Endothelial cell of umbilical vein (primary cell): ENCODE results near the gene EID3. TPM values are rescaled to one million over a fixed set of nuclear protein-coding genes. Genes with fewer than 3 reads are reported as not detected.

Experiments
- BruUV-seq: library from RNA; stranded (reverse); fragments of 400-500 nt; replicated peaks from 2 replicates; lab custom pipeline; 2021; lab: Mats Ljungman, UMichigan
- CTCF ChIA-PET: fragments of 300-600, 350-600 bp; sonication (Branson Sonifier 250); formaldehyde crosslinking; loops from one replicate; lab custom pipeline; 2021; ENCODE audit warnings: antibody characterized with exemption, inconsistent platforms; lab: Charles Lee
- POLR2A ChIA-PET: fragments of 300-600, 350-600 bp; sonication (Branson Sonifier 250); formaldehyde crosslinking; loops from one replicate; lab custom pipeline; 2021; ENCODE audit warnings: antibody characterized with exemption, inconsistent platforms; lab: Charles Lee
- DNase-seq: peaks from one replicate; pipeline ENCODE4 v3.0.0-alpha.2; 2011; ENCODE audit warnings: low read depth, low spot score
- FAIRE-seq: peaks from 2 replicates; lab custom pipeline; 2011; peaks lifted over from hg19 to GRCh38; lab: Jason Lieb, UNC
- H2AFZ ChIP-seq: 2 replicates; pipeline ENCODE4 v1.6.0; 2012; ENCODE audit warnings: low read depth, low read length, control low read depth, inconsistent platforms
- H3K27ac ChIP-seq: 2 replicates; pipeline ENCODE4 v1.5.1; 2011; ENCODE audit warnings: low read depth, mild to moderate bottlenecking, control low read depth, low read length, moderate library complexity; ENCODE audit not compliant: insufficient read depth
- H3K27me3 ChIP-seq, 2 experiments: 2 replicates each; pipeline versions ENCODE4 v1.6.0 to v1.6.1; 2011; ENCODE audit warnings: low read length in 2 of 2, mixed read lengths in 1 of 2; ENCODE audit not compliant: control insufficient read depth in 2 of 2, insufficient read depth in 2 of 2
- H3K36me3 ChIP-seq, 2 experiments: 2 replicates in 1 of 2; 3 replicates in 1 of 2; pipeline ENCODE4 v1.5.1; 2011; ENCODE audit warnings: low read length in 2 of 2, mild to moderate bottlenecking in 1 of 2, moderate library complexity in 1 of 2; ENCODE audit not compliant: control insufficient read depth in 2 of 2, insufficient read depth in 2 of 2; ENCODE audit errors: extremely low read depth in 1 of 2
- H3K4me1 ChIP-seq: 3 replicates; pipeline ENCODE4 v1.5.1; 2011; ENCODE audit warnings: mild to moderate bottlenecking, low read length; ENCODE audit not compliant: control insufficient read depth, insufficient read depth; ENCODE audit errors: extremely low read depth
- H3K4me2 ChIP-seq: 2 replicates; pipeline ENCODE4 v1.6.1; 2011; ENCODE audit warnings: low read length, control low read depth, mixed read lengths; ENCODE audit not compliant: insufficient read depth
- H3K4me3 ChIP-seq, 3 experiments: fragments of 200-600 bp in 1 of 3; sonication (generic), shearing (Covaris generic) in 1 of 3; replicated peaks in 1 of 3; 2 replicates each; pipeline ENCODE4 v1.5.1; 2011 to 2016; ENCODE audit warnings: control low read depth in 3 of 3, low read length in 3 of 3, mild to moderate bottlenecking in 2 of 3, inconsistent platforms in 1 of 3, low read depth in 1 of 3, moderate library complexity in 1 of 3; ENCODE audit not compliant: insufficient read depth in 1 of 3
- H3K79me2 ChIP-seq: 2 replicates; pipeline ENCODE4 v1.6.0; 2012; ENCODE audit warnings: low read length, inconsistent platforms; ENCODE audit not compliant: control insufficient read depth, insufficient read depth
- H3K9ac ChIP-seq: replicated peaks from 2 replicates; pipeline ENCODE3; 2011; ENCODE audit warnings: low read length, control low read depth; ENCODE audit not compliant: insufficient read depth; ENCODE audit errors: extremely low read depth
- H3K9me1 ChIP-seq: replicated peaks from 3 replicates; pipeline ENCODE4 v1.6.0; 2011; ENCODE audit warnings: mild to moderate bottlenecking, low read length; ENCODE audit not compliant: control insufficient read depth, insufficient read depth; ENCODE audit errors: extremely low read depth
- H3K9me3 ChIP-seq: replicated peaks from 2 replicates; pipeline ENCODE4 v1.5.1; 2012; ENCODE audit warnings: low read length, inconsistent platforms; ENCODE audit not compliant: control insufficient read depth, insufficient read depth
- H4K20me1 ChIP-seq: replicated peaks from 2 replicates; pipeline ENCODE3; 2011; ENCODE audit warnings: mild to moderate bottlenecking, low read length; ENCODE audit not compliant: control insufficient read depth, insufficient read depth; ENCODE audit errors: extremely low read depth
- EZH2 ChIP-seq: IDR thresholded peaks from 2 replicates; pipeline ENCODE4 v1.6.1; 2012; ENCODE audit warnings: borderline replicate concordance, low read depth, mild to moderate bottlenecking, moderate library complexity, low read length, inconsistent platforms; ENCODE audit not compliant: severe bottlenecking
- FOS ChIP-seq: IDR thresholded peaks from 2 replicates; pipeline ENCODE4 v1.6.1; 2011; ENCODE audit warnings: mild to moderate bottlenecking, low read length, moderate library complexity, borderline replicate concordance; ENCODE audit not compliant: insufficient read depth
- GATA2 ChIP-seq: IDR thresholded peaks from 2 replicates; pipeline ENCODE4 v1.7.0; 2011; ENCODE audit warnings: low read depth, mild to moderate bottlenecking, moderate library complexity, mixed read lengths, low read length; ENCODE audit not compliant: insufficient read length, insufficient read depth
- JUN ChIP-seq: IDR thresholded peaks from 2 replicates; pipeline ENCODE4 v1.6.1; 2011; ENCODE audit warnings: borderline replicate concordance, low read depth; ENCODE audit not compliant: insufficient read length, insufficient read depth
- MAX ChIP-seq: IDR thresholded peaks from 2 replicates; pipeline ENCODE4 v1.6.1; 2011; ENCODE audit not compliant: insufficient read depth, insufficient read length
- MYC ChIP-seq: IDR thresholded peaks from one replicate; pipeline ENCODE4 v1.6.1; 2011; ENCODE audit warnings: mild to moderate bottlenecking, low read depth, low read length
- POLR2A ChIP-seq: IDR thresholded peaks from 2 replicates; pipeline ENCODE4 v1.6.1; 2012; ENCODE audit warnings: low read depth, mild to moderate bottlenecking, control low read depth, low read length
- POLR2AphosphoS5 ChIP-seq: IDR thresholded peaks from 2 replicates; pipeline ENCODE4 v1.6.1; 2012; ENCODE audit warnings: low read depth, mild to moderate bottlenecking, control low read depth, low read length, moderate library complexity; ENCODE audit not compliant: insufficient read depth
- dilution Hi-C: fragments of 300-500 bp; cut with MboI; formaldehyde crosslinking; loops from one replicate; pipeline ENCODE4 v1.15.0; 2019; ENCODE audit warnings: low sequenced_read_pairs; ENCODE audit not compliant: extremely low pct_ligation_motif_present
- intact Hi-C: fragments of 100-400 bp; cut with micrococcal nuclease; formaldehyde crosslinking; loops from one replicate; pipeline ENCODE4 v1.10.0; 2022
- polyA plus RNA-seq, 4 experiments: library from polyadenylated mRNA; depleted of rRNA in 3 of 4; stranded (reverse) in 3 of 4; unstranded in 1 of 4; fragments of >200 nt; gene quantifications; 2 replicates each; pipeline versions ENCODE4 v1.2.1 to v1.2.3, GENCODE V29; 2011 to 2012; ENCODE audit warnings: missing spikeins in 1 of 4
- total RNA-seq: library from RNA; stranded (reverse); gene quantifications from 2 replicates; pipeline ENCODE4 v1.2.3, GENCODE V29; 2021
- TF ChIP-seq, protein P1 (sequence below), 2 donors: IDR thresholded peaks; 1 replicate in 1 of 2; 2 replicates in 1 of 2; pipeline ENCODE4 v1.5.1; 2011; ENCODE audit warnings: low read length in 2 of 2, mild to moderate bottlenecking in 2 of 2, moderate library complexity in 2 of 2, control low read depth in 1 of 2, inconsistent platforms in 1 of 2, low read depth in 1 of 2; ENCODE audit not compliant: insufficient read depth in 1 of 2; ENCODE audit errors: extremely low read depth in 1 of 2

The EID3 gene
- total and polyA plus RNA-seq, 2 donors (not counting 3 experiments of a cell fraction or from before 2014, with no cell fraction given) = 1.5 to 14.5 TPM

DNA sequence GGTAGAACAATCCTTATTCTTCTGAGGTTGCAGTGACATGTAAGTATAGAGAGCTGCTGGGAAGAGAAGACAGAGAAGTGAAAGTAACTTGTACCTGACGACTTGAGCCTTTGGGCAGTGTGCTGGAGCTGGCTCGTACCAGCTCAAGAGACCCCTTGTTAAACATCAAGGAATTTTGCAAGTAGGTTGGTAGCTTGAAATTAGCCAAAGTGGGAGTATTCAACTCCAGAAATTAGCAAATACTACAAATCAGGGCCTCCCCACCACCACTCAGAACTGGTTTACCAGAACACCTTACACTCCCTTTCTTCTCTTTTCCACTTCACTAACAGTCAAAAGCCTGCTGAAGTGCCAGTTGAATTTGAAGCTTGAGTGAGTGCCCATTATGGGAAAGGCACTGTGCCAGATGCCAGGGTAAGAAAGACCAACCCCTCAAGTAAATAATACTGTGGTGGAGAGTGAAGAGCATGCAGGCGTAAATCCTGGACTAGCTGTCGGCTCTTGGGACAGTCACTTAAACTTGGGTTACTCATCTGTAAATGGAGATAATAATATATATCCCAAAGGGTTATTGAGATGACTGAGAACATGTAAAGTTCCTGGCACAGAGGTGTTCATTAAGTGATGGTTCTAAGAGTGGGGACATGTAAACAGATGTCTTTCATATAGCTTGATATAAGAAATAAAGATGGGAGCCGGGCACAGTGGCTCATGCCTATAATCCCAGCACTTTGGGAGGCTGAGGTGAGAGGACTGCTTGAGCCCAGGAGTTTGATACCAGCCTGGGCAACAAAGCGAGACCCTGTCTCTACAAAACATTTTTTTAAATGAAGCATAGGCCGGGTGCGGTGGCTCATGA, 27.0 kb upstream of the EID3 start:
- Histone ChIP-seq H3K9me3 (no peaks in the 10 kb centered on the region), H3K9ac (no peak overlapping the region), H3K4me2 (no peak overlapping the region), H3K27me3 (no peaks in the 10 kb centered on the region), H3K36me3 (no peaks in the 10 kb centered on the region), H2AFZ (no peak overlapping the region), H3K9me1 (no peaks in the 10 kb centered on the region), H4K20me1 (no peaks in the 10 kb centered on the region), H3K79me2 (no peaks in the 10 kb centered on the region), H3K27ac (no peak overlapping the region), H3K4me3 (no peak overlapping the region), H3K4me1 (peaks cover 34% of the 10 kb centered on the region)
- intact Hi-C loops = no loop called here
- ChIA-PET CTCF (interaction anchor here (1.3 to 2.7 kb wide), 4 partner anchors 10 to 61 kb away, joined by 3 to 11 read pairs (median 6); partner anchors contain the start of gene TXNRD1), POLR2A (interaction anchor here (0.6 to 1.1 kb wide), 4 partner anchors 11 to 57 kb away, joined by 3 to 5 read pairs (median 3); no protein-coding TSS in a partner anchor)
- no TSS peak for BruUV-seq
- dilution Hi-C loops = no loop called here
- no peak for DNase-seq
- no peak for FAIRE-seq
- TF ChIP-seq MAX (no peak), JUN (no peak), EZH2 (no peak), MYC (no peak), POLR2AphosphoS5 (no peak), GATA2 (no peak), FOS (no peak), POLR2A (no peak)
- TF ChIP-seq, protein P1, sequence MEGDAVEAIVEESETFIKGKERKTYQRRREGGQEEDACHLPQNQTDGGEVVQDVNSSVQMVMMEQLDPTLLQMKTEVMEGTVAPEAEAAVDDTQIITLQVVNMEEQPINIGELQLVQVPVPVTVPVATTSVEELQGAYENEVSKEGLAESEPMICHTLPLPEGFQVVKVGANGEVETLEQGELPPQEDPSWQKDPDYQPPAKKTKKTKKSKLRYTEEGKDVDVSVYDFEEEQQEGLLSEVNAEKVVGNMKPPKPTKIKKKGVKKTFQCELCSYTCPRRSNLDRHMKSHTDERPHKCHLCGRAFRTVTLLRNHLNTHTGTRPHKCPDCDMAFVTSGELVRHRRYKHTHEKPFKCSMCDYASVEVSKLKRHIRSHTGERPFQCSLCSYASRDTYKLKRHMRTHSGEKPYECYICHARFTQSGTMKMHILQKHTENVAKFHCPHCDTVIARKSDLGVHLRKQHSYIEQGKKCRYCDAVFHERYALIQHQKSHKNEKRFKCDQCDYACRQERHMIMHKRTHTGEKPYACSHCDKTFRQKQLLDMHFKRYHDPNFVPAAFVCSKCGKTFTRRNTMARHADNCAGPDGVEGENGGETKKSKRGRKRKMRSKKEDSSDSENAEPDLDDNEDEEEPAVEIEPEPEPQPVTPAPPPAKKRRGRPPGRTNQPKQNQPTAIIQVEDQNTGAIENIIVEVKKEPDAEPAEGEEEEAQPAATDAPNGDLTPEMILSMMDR (IDR thresholded peaks at IDR 0.05; ENCODE audit: extremely low read depth in 1 of 2, insufficient read depth in 1 of 2, low read depth in 1 of 2, low read length in 2 of 2) = no peak
